GM19035 (cell line): ENCODE results near the gene PDLIM7.
"Not testable (repeated sequence)": the region's sequence is repeated elsewhere in the genome, so short reads cannot be mapped to it uniquely, and the experiment has no call there.

Source experiments
- ATAC-seq: cut with Tn5 transposase; IDR thresholded peaks from one replicate; pipeline ENCODE4 v1.9.1; 2021; ENCODE audit not compliant: unreplicated experiment

PDLIM7 gene

GRCh38 chr5:177491983-177492746 is 5.2 kb downstream of the PDLIM7 start:
- ATAC-seq, result no peak

DNA sequence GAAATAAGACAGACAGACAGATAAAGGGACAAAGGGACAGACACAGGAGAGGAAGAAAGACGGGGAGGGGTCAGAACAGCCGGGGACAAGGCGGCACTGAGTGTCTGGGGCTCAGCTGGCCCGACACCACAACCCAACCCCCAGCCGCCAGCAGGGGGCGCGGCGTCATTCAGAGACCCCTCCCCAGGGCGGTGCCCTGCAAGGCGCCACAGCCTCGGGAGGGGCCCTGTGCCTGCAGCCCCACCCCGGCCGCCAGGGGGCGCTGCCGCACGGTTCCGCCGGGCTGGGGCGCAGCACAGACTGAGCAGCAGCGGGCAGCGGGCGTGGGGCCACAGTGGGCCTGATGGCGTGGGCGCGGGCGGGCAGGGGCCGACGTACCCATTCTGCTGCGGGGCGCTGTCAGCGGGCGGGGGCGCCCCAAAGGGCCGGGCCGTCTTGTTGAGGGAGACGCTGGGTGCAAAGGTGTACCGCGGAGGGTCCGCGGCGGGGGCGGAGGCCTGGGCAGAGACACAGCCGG is 5.9 kb downstream of the PDLIM7 start:
- no peak for ATAC-seq

- ATAC-seq, result no peak
Measured at GRCh38 chr5:177490992-177491391, 6.4 kb downstream of the PDLIM7 start.

DNA sequence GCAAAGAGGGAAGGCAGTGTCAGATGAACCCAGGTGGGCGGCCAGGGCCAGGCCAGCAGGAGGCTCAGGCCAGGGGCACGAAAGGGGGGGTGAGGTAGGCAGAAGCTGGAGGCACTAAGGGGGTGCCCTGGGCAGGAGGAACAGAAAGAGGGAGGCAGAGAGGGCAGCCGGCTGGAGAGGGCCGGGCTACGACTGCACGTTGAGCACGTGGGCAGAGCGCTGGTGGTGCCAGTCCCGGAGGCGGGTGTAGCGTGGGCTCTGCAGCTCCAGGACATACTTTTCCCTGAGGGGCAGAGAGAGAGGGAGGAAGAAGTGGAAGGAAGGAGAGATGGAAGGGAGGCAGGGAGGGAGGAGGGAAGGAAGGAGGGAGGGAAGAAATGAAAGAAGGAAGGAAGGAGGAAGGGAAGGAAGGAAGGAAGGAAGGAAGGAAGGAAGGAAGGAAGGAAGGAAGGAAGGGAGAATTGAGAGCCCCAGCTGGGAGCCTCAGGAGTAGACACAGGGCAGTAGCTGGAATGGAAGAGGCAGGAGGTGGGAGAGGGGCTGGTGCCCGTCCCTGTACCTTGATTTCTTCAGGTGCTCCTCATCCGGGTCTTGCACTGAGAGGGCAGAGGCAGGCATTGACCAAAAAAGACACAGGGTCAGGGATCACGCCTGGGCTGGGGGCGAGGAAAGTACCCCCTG is 7.0 kb downstream of the PDLIM7 start:
- no peak for ATAC-seq

- ATAC-seq, result no peak
Measured at GRCh38 chr5:177489119-177489716, 8.2 kb downstream of the PDLIM7 start.

DNA sequence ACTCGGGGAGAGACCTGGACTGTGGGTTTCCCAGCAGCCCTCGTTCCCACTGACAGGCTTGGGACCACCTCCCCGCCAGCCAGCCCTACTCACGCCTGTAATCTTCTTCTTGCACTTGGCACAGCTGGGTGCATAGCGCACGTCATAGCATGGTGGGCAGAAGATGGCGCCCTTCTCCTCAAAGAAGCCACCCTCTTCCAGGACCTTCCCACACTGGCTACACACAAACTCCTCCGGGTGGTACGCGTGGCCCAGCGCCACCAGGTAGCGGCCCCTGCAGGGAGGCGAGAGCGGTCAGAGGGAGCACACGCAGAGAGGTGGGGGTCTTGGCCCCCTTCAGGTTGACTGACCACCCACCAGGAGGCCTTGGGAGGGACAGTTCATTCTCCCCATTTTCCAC is 9.4 kb downstream of the PDLIM7 start:
- ATAC-seq, result no peak

- no peak for ATAC-seq
Measured at GRCh38 chr5:177487144-177487543, 10.3 kb downstream of the PDLIM7 start.

GRCh38 chr5:177486256-177486655 is 11.1 kb downstream of the PDLIM7 start:
- ATAC-seq, result no peak

DNA sequence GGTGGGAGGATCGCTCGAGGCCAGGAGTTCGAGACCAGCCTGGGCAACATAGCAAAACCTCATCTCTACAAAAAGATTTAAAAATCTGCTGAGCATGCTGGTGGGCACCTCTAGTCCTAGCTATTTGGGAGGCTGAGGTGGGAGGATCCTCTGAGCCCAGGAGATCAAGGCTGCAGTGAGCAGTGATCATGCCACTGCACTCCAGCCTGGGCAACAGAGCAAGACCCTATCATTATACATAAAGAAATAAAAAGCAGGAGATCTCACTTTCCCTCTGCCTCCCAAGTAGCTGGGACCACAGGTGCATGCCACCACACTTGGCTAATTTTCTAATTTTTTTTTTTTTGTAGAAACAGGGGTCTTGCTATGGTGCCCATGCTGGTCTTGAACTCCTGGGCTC is 11.7 kb downstream of the PDLIM7 start:
- not testable (repeated sequence) for ATAC-seq

- ATAC-seq, result no peak
Measured at GRCh38 chr5:177484902-177485549, 12.4 kb downstream of the PDLIM7 start.

GRCh38 chr5:177483994-177484901 is 13.2 kb downstream of the PDLIM7 start:
- ATAC-seq, result no peak

- no peak for ATAC-seq
Measured at GRCh38 chr5:177483042-177483441, 14.4 kb downstream of the PDLIM7 start.

GRCh38 chr5:177482359-177482795 is 15.0 kb downstream of the PDLIM7 start:
- ATAC-seq, result no peak

- ATAC-seq, result no peak
Measured at GRCh38 chr5:177479774-177480173, 17.6 kb downstream of the PDLIM7 start.

DNA sequence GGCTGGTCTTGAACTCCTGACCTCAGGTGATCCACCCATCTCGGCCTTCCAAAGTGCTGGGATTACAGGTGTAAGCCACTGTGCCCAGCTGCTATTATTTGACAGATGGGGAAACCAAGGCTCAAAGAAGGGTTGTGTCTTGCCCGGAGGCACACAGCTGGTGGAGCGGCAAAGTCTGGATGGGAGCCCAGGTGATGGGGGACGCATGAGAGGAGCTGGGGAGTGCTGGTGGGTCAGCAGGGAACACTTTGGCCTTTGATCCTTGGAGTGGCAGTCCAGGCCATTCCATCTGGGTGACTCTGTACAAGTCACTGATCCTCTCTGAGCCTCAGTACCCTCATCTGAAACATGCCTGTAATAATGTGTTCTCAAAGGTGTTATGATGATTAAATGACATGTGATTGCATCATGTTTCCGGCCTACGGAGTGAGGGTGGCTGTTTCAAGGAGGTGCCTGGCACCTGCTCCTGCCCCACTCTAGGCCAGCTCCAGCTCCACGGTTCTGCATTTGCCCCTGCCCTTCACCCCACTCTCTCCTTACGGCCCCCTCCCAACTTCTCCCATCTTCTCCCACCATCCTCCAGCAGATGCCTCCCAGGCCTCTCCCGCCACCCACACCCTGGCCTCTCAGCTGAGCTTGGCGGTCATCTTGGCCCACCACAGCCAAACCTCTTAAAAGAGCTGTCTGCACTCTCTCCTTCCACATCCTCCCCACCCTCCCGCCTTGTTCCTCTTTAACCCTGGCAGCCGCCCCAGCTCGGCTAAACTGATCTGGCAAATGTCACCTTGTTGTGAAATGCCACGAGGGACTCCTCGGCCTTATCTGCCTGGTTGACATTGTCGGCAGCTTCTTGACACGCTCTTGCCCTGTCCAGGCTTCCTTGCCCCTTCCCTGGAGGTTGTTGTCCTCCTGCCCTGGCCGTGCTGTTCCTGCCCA is 18.4 kb downstream of the PDLIM7 start:
- ATAC-seq, result no peak

DNA sequence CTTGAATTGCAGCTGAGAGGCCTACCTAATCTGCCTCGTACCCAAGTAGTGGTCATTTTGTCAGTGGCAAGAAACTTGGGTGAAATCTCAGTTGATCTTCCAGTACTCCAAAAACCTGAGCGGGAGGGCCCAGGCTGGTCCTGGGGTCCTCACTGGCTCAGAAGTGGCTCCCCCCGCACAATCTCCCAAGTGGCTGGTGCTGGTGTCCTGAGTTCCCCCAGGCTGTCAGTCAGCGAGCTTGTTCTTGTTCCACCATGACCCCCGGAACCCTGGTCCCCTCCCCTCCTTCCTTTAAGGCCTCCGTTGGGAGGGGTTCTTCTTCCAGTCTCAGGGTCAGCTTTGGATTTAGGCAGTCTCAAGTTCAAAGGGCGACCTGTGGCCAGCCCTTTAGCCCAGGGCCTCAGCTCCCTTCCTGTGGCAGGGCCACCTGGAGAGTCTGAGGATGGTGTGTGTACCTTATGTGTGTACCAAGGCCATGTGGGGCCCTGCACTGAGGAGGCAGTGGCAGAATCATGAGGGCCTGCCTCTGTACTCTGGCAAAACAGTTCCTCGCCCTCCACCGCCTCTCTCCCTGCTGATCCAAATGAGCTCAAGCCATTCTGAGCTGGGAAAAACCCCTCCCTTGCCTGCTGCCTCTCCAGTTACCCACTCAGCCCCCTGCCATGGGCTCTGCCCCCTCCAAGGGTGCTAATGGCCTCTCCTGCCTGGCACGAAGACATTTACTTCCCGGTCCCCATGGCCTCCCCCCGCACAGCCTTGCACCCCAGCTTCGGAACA is 19.5 kb downstream of the PDLIM7 start:
- ATAC-seq, result no peak

GRCh38 chr5:177476531-177477233 is 20.7 kb downstream of the PDLIM7 start:
- ATAC-seq, result no peak
